OCI-LY7 (cell line): Measurements from ENCODE around the gene TRIM73.
"Not testable (repeated sequence)": the region's sequence is repeated elsewhere in the genome, so short reads cannot be mapped to it uniquely, and the experiment has no call there.

Source experiments
- EZH2phosphoT487 ChIP-seq: fragments of 200-600 bp; sonication (generic); IDR thresholded peaks from 2 replicates; pipeline ENCODE4 v1.6.1; 2018; ENCODE audit warnings: low read depth, borderline replicate concordance, mild to moderate bottlenecking, mixed run types, antibody characterized with exemption, low read length, moderate library complexity, mixed read lengths
- TF ChIP-seq, protein P1 (sequence below): fragments of 200-600 bp; sonication (generic); conservative IDR thresholded peaks from 2 replicates; pipeline ENCODE4 v1.5.1; 2014; ENCODE audit warnings: mild to moderate bottlenecking, antibody characterized with exemption, low read length, moderate library complexity, mixed read lengths

GRCh38 chr7:75409880-75410822, 14.7 kb downstream of the TRIM73 start:
- TF ChIP-seq EZH2phosphoT487 = not testable (repeated sequence)
- TF ChIP-seq, protein P1, sequence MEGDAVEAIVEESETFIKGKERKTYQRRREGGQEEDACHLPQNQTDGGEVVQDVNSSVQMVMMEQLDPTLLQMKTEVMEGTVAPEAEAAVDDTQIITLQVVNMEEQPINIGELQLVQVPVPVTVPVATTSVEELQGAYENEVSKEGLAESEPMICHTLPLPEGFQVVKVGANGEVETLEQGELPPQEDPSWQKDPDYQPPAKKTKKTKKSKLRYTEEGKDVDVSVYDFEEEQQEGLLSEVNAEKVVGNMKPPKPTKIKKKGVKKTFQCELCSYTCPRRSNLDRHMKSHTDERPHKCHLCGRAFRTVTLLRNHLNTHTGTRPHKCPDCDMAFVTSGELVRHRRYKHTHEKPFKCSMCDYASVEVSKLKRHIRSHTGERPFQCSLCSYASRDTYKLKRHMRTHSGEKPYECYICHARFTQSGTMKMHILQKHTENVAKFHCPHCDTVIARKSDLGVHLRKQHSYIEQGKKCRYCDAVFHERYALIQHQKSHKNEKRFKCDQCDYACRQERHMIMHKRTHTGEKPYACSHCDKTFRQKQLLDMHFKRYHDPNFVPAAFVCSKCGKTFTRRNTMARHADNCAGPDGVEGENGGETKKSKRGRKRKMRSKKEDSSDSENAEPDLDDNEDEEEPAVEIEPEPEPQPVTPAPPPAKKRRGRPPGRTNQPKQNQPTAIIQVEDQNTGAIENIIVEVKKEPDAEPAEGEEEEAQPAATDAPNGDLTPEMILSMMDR = not testable (repeated sequence)
